NCI-H82 treated with DMSO at 0.1 percent for 48 hours (cell line): Measurements from ENCODE around the gene DOCK9.

ENCODE experiments used
- DNase-seq: peaks from one replicate; lab custom pipeline; 2025; ENCODE audit not compliant: unreplicated experiment; lab: John Stamatoyannopoulos, UW

DOCK9 gene

GRCh38 chr13:98978280-98978679 lies 416 bp upstream of the DOCK9 start:
- DNase-seq: no peak

- no peak for DNase-seq
Observed at GRCh38 chr13:98976941-98977340, 923 bp downstream of the DOCK9 start.

GRCh38 chr13:98976338-98976737 lies 1.5 kb downstream of the DOCK9 start:
- no peak for DNase-seq

- DNase-seq: no peak
Observed at GRCh38 chr13:98975822-98976261, 2.0 kb downstream of the DOCK9 start.

GRCh38 chr13:98974053-98974452 lies 3.8 kb downstream of the DOCK9 start:
- DNase-seq: no peak

- DNase-seq: no peak
Observed at GRCh38 chr13:98972627-98973026, 5.2 kb downstream of the DOCK9 start.

GRCh38 chr13:98972059-98972458 lies 5.8 kb downstream of the DOCK9 start:
- no peak for DNase-seq

- no peak for DNase-seq
Observed at GRCh38 chr13:98970330-98970729, 7.5 kb downstream of the DOCK9 start.

- DNase-seq: no peak
Observed at GRCh38 chr13:98967491-98967890, 10.4 kb downstream of the DOCK9 start.

- DNase-seq: no peak
Observed at GRCh38 chr13:98966019-98966418, 11.8 kb downstream of the DOCK9 start.

- no peak for DNase-seq
Observed at GRCh38 chr13:98965325-98965724, 12.5 kb downstream of the DOCK9 start.

- no peak for DNase-seq
Observed at GRCh38 chr13:98963917-98964316, 13.9 kb downstream of the DOCK9 start.

- DNase-seq: no peak
Observed at GRCh38 chr13:98962901-98963590, 14.8 kb downstream of the DOCK9 start.

GRCh38 chr13:98961503-98962105 lies 16.3 kb downstream of the DOCK9 start:
- DNase-seq: no peak

- DNase-seq: no peak
Observed at GRCh38 chr13:98960606-98961502, 17.0 kb downstream of the DOCK9 start.

- peak; percentile 86 for DNase-seq
Observed at GRCh38 chr13:98959786-98960605, 17.9 kb downstream of the DOCK9 start.

GRCh38 chr13:98959291-98959690 lies 18.6 kb downstream of the DOCK9 start:
- DNase-seq: peak; percentile 49

- DNase-seq: no peak
Observed at GRCh38 chr13:98958443-98958794, 19.4 kb downstream of the DOCK9 start.

GRCh38 chr13:98957731-98958442 lies 20.0 kb downstream of the DOCK9 start:
- DNase-seq: no peak

- DNase-seq: no peak
Observed at GRCh38 chr13:98955336-98955735, 22.5 kb downstream of the DOCK9 start.
